Parathyroid adenoma (tissue), 2 donors: ENCODE measurements around the gene TGFBI.

Experiments used
- H2AFZ ChIP-seq: fragments of 300-600 bp; sonication (generic); one replicate; pipeline ENCODE4 v1.7.0; 2017; ENCODE audit warnings: antibody characterized with exemption, mild to moderate bottlenecking
- H3K27ac ChIP-seq: fragments of 300-600 bp; sonication (generic); one replicate; pipeline ENCODE4 v1.7.0; 2017
- H3K27me3 ChIP-seq: fragments of 300-600 bp; sonication (generic); one replicate; pipeline ENCODE4 v1.7.0; 2017; ENCODE audit warnings: low read length; ENCODE audit not compliant: control insufficient read depth, insufficient read depth
- H3K36me3 ChIP-seq: fragments of 300-600 bp; sonication (generic); one replicate; pipeline ENCODE4 v1.7.0; 2017; ENCODE audit warnings: low read length; ENCODE audit not compliant: control insufficient read depth, insufficient read depth
- H3K4me1 ChIP-seq: fragments of 300-600 bp; sonication (generic); one replicate; pipeline ENCODE4 v1.7.0; 2017; ENCODE audit warnings: control low read depth
- H3K4me2 ChIP-seq: fragments of 300-600 bp; sonication (generic); one replicate; pipeline ENCODE4 v1.7.0; 2017; ENCODE audit warnings: low read length
- H3K4me3 ChIP-seq: fragments of 300-600 bp; sonication (generic); one replicate; pipeline ENCODE4 v1.7.0; 2017; ENCODE audit warnings: low read depth, low read length
- H3K79me2 ChIP-seq: fragments of 300-600 bp; sonication (generic); one replicate; pipeline ENCODE4 v1.7.0; 2017; ENCODE audit warnings: control low read depth
- H3K9ac ChIP-seq: fragments of 300-600 bp; sonication (generic); one replicate; pipeline ENCODE4 v1.7.0; 2017; ENCODE audit warnings: mild to moderate bottlenecking
- H3K9me3 ChIP-seq: fragments of 300-600 bp; sonication (generic); one replicate; pipeline ENCODE4 v1.7.0; 2017; ENCODE audit warnings: low read length; ENCODE audit not compliant: control insufficient read depth
- TF ChIP-seq, protein P1 (sequence below): fragments of 300-600 bp; sonication (generic); IDR thresholded peaks from one replicate; pipeline ENCODE4 v1.7.0; 2017; ENCODE audit warnings: antibody characterized with exemption, mild to moderate bottlenecking
- donor health status: primary hyperparathyroidism.

Gene TGFBI

DNA sequence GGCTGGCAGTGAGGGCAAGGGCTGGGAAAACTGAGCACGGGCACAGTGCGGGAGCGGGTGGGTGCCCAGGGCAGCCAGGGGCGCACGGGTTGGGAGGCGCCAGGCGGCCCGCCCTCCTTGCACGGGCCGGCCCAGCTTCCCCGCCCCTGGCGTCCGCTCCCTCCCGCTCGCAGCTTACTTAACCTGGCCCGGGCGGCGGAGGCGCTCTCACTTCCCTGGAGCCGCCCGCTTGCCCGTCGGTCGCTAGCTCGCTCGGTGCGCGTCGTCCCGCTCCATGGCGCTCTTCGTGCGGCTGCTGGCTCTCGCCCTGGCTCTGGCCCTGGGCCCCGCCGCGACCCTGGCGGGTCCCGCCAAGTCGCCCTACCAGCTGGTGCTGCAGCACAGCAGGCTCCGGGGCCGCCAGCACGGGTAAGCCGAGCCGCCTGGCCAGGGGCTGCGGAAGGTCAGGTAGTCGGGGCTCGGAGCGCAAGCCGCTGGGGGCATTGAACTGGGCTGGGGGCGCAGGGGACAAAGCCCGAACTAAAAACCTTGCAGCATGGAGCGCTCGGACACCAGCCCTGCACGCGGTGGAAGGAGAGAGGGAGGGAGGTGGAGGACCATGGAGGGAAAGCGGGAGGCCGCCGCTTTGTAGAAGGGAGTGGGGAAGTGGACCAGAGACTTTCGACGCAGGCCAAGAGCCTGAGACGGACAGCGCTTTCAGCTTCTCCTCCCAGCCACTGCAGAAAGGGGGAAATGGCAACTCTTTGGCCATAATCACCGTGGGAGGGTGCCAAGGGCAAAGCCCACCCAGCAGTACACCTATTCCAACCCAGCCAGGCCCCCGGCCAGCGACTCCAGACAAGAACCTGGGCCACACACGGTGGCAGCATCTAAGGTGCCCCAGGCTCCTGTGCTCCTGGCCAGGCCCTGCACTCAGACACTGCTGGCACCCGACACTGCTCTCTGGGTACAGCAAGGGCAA lies at the start of gene TGFBI:
TSS of gene TGFBI (plus strand) at position 207 of the 961 bp plus-strand sequence. CDS start at position 275, 68 bp downstream.
- Histone ChIP-seq H3K79me2 (no peaks in the 10 kb centered on the region), H3K4me2 (peak within 1 kb of the TSS; percentile 53), H3K36me3 (no peaks in the 10 kb centered on the region), H3K4me3 (peak within 1 kb of the TSS; percentile 22), H3K27ac (no peak within 1 kb of the TSS), H3K9me3 (no peaks in the 10 kb centered on the region), H3K4me1 (no peaks in the 10 kb centered on the region), H2AFZ (peak within 1 kb of the TSS; percentile 75), H3K27me3 (no peaks in the 10 kb centered on the region), H3K9ac (no peak within 1 kb of the TSS)
- TF ChIP-seq, protein P1, sequence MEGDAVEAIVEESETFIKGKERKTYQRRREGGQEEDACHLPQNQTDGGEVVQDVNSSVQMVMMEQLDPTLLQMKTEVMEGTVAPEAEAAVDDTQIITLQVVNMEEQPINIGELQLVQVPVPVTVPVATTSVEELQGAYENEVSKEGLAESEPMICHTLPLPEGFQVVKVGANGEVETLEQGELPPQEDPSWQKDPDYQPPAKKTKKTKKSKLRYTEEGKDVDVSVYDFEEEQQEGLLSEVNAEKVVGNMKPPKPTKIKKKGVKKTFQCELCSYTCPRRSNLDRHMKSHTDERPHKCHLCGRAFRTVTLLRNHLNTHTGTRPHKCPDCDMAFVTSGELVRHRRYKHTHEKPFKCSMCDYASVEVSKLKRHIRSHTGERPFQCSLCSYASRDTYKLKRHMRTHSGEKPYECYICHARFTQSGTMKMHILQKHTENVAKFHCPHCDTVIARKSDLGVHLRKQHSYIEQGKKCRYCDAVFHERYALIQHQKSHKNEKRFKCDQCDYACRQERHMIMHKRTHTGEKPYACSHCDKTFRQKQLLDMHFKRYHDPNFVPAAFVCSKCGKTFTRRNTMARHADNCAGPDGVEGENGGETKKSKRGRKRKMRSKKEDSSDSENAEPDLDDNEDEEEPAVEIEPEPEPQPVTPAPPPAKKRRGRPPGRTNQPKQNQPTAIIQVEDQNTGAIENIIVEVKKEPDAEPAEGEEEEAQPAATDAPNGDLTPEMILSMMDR, result no peak

DNA sequence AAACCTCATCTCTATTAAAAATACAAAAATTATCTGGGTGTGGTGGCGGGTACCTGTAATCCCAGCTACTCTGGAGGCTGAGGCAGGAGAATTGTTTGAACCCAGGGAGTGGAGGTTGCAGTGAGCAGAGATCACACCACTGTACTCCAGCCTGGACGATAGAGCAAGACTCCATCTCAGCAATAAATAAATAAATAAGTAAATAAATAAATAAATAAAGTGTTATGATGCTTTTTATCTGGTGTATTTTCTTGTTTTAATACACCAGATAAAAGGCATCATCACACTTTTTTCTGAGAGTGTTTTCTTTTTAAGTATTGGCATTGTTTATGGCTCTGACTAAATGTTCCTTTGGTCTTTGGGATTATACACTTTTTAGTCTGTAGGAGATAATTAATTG lies 49.8 kb upstream of the TGFBI start:
- Histone ChIP-seq H3K4me3 (no peak overlapping the region), H3K36me3 (no peaks in the 10 kb centered on the region), H3K9ac (no peak overlapping the region), H3K27ac (no peak overlapping the region), H3K79me2 (no peaks in the 10 kb centered on the region), H3K27me3 (no peaks in the 10 kb centered on the region), H3K9me3 (no peaks in the 10 kb centered on the region), H2AFZ (no peak overlapping the region), H3K4me1 (no peaks in the 10 kb centered on the region), H3K4me2 (no peak overlapping the region)
- TF ChIP-seq, protein P1, result no peak

DNA sequence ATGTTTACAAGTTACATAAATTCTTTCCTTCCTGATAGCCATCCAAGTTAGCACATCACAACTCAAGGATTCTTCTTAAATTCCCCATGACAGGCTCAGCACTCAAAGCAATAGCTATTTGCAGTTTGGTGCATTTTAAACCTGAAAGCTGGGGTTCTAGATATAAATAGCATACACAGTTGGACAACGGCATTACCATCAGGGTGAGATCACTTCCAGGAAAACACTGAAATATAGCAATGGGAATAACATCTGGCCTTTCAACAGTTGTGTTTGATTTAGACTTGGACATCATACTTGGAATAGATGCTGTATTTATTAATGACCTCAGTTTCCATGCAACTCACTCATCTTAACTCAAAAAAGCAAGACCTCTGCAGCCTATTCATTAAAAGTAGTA lies 49.3 kb upstream of the TGFBI start:
- H3K36me3 ChIP-seq, result no peaks in the 10 kb centered on the region
- TF ChIP-seq, protein P1, result no peak
- H3K4me2 ChIP-seq, result no peak overlapping the region
- no peak overlapping the region for H2AFZ ChIP-seq
- H3K4me3 ChIP-seq, result no peak overlapping the region
- H3K27me3 ChIP-seq, result no peaks in the 10 kb centered on the region
- H3K9ac ChIP-seq, result no peak overlapping the region
- H3K9me3 ChIP-seq, result no peaks in the 10 kb centered on the region
- no peak overlapping the region for H3K27ac ChIP-seq
- H3K4me1 ChIP-seq, result no peaks in the 10 kb centered on the region
- H3K79me2 ChIP-seq, result no peaks in the 10 kb centered on the region

DNA sequence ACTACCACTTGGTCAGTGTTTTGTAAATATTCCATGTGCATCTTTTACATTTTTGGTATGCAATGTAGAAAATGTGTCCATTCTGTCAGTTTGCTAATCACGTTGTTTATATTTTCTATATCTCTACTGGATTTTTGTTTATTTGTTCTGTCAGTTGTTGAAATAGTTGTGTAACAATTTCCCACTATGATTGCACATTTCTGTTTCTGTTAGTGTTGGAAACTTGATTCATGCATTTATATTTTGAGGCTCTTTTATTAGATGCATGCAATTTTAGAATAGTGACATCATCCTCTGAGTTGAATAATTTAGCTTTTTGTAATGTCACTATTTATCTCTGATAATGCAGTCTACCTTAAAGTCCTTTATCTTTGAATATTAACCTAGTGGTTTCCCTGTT lies 48.2 kb upstream of the TGFBI start:
- no peaks in the 10 kb centered on the region for H3K9me3 ChIP-seq
- no peaks in the 10 kb centered on the region for H3K36me3 ChIP-seq
- TF ChIP-seq, protein P1, result no peak
- H3K79me2 ChIP-seq, result no peaks in the 10 kb centered on the region
- H3K4me3 ChIP-seq, result no peak overlapping the region
- no peaks in the 10 kb centered on the region for H3K27me3 ChIP-seq
- H3K4me2 ChIP-seq, result no peak overlapping the region
- H3K4me1 ChIP-seq, result no peaks in the 10 kb centered on the region
- no peak overlapping the region for H3K27ac ChIP-seq
- no peak overlapping the region for H3K9ac ChIP-seq
- H2AFZ ChIP-seq, result no peak overlapping the region
